Measurements from ENCODE around the gene CIAO1.
A peak's percentile ranks its signal among the peaks of the same experiment; 100 is the strongest.

Gene CIAO1

GRCh38 chr2:96241227-96241626, 24.8 kb upstream of the CIAO1 start:
- TF ChIP-seq TCF4 (CRISPR knock-in tag; IDR thresholded peaks at IDR 0.05; ENCODE audit: borderline replicate concordance) (no peak), PPARA (CRISPR knock-in tag; IDR thresholded peaks at IDR 0.05; ENCODE audit: borderline replicate concordance) (no peak), RARB (CRISPR knock-in tag; IDR thresholded peaks at IDR 0.05) (no peak), ZNF70 (CRISPR knock-in tag; IDR thresholded peaks at IDR 0.05) (no peak), ARNTL (CRISPR knock-in tag; IDR thresholded peaks at IDR 0.05; ENCODE audit: borderline replicate concordance, low read depth) (no peak), OSR1 (CRISPR knock-in tag; IDR thresholded peaks at IDR 0.05) (no peak), GLIS3 (CRISPR knock-in tag; IDR thresholded peaks at IDR 0.05) (no peak), SNAI2 (CRISPR knock-in tag; IDR thresholded peaks at IDR 0.05) (no peak), CSDC2 (CRISPR knock-in tag; IDR thresholded peaks at IDR 0.05) (no peak), ISL1 (CRISPR knock-in tag; IDR thresholded peaks at IDR 0.05) (no peak)
- TF ChIP-seq, protein P1, sequence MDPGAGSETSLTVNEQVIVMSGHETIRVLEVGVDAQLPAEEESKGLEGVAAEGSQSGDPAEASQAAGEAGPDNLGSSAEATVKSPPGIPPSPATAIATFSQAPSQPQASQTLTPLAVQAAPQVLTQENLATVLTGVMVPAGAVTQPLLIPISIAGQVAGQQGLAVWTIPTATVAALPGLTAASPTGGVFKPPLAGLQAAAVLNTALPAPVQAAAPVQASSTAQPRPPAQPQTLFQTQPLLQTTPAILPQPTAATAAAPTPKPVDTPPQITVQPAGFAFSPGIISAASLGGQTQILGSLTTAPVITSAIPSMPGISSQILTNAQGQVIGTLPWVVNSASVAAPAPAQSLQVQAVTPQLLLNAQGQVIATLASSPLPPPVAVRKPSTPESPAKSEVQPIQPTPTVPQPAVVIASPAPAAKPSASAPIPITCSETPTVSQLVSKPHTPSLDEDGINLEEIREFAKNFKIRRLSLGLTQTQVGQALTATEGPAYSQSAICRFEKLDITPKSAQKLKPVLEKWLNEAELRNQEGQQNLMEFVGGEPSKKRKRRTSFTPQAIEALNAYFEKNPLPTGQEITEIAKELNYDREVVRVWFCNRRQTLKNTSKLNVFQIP (CRISPR knock-in tag; IDR thresholded peaks at IDR 0.05; ENCODE audit: borderline replicate concordance, low read depth) = no peak
- TF ChIP-seq, protein P2, sequence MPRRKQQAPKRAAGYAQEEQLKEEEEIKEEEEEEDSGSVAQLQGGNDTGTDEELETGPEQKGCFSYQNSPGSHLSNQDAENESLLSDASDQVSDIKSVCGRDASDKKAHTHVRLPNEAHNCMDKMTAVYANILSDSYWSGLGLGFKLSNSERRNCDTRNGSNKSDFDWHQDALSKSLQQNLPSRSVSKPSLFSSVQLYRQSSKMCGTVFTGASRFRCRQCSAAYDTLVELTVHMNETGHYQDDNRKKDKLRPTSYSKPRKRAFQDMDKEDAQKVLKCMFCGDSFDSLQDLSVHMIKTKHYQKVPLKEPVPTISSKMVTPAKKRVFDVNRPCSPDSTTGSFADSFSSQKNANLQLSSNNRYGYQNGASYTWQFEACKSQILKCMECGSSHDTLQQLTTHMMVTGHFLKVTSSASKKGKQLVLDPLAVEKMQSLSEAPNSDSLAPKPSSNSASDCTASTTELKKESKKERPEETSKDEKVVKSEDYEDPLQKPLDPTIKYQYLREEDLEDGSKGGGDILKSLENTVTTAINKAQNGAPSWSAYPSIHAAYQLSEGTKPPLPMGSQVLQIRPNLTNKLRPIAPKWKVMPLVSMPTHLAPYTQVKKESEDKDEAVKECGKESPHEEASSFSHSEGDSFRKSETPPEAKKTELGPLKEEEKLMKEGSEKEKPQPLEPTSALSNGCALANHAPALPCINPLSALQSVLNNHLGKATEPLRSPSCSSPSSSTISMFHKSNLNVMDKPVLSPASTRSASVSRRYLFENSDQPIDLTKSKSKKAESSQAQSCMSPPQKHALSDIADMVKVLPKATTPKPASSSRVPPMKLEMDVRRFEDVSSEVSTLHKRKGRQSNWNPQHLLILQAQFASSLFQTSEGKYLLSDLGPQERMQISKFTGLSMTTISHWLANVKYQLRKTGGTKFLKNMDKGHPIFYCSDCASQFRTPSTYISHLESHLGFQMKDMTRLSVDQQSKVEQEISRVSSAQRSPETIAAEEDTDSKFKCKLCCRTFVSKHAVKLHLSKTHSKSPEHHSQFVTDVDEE (CRISPR knock-in tag; IDR thresholded peaks at IDR 0.05) = no peak
- ATAC-seq = no peak

GRCh38 chr2:96241900-96242611, 24.0 kb upstream of the CIAO1 start:
- TF ChIP-seq GLIS3 (CRISPR knock-in tag; IDR thresholded peaks at IDR 0.05) (no peak), ZNF565 (CRISPR knock-in tag; conservative IDR thresholded peaks at IDR 0.05; ENCODE audit: low read depth) (no peak), CREB5 (CRISPR knock-in tag; IDR thresholded peaks at IDR 0.05; ENCODE audit: low read depth) (no peak), CSRNP3 (CRISPR knock-in tag; IDR thresholded peaks at IDR 0.05) (no peak), RARB (CRISPR knock-in tag; IDR thresholded peaks at IDR 0.05) (no peak), ZC3H10 (CRISPR knock-in tag; IDR thresholded peaks at IDR 0.05) (no peak), CSDC2 (CRISPR knock-in tag; IDR thresholded peaks at IDR 0.05) (no peak), SNAI2 (CRISPR knock-in tag; IDR thresholded peaks at IDR 0.05) (no peak)
- TF ChIP-seq, protein P2 (CRISPR knock-in tag; IDR thresholded peaks at IDR 0.05) = no peak
- TF ChIP-seq, protein P3, sequence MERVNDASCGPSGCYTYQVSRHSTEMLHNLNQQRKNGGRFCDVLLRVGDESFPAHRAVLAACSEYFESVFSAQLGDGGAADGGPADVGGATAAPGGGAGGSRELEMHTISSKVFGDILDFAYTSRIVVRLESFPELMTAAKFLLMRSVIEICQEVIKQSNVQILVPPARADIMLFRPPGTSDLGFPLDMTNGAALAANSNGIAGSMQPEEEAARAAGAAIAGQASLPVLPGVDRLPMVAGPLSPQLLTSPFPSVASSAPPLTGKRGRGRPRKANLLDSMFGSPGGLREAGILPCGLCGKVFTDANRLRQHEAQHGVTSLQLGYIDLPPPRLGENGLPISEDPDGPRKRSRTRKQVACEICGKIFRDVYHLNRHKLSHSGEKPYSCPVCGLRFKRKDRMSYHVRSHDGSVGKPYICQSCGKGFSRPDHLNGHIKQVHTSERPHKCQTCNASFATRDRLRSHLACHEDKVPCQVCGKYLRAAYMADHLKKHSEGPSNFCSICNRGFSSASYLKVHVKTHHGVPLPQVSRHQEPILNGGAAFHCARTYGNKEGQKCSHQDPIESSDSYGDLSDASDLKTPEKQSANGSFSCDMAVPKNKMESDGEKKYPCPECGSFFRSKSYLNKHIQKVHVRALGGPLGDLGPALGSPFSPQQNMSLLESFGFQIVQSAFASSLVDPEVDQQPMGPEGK (CRISPR knock-in tag; IDR thresholded peaks at IDR 0.05; ENCODE audit: borderline replicate concordance) = no peak
- ATAC-seq = peak; percentile 35; the same call in 2 of the 3 replicates
